Smooth muscle cell of the brain vasculature (primary cell): ENCODE data around the gene MUC3A.

Source experiments
- DNase-seq: peaks from one replicate; pipeline ENCODE4 v3.0.0-alpha.2; 2012; ENCODE audit warnings: low read depth, low spot score

Gene MUC3A

GRCh38 chr7:100944138-100944537 lies 5.2 kb upstream of the MUC3A start:
- DNase-seq = no peak

- no peak for DNase-seq
Observed at GRCh38 chr7:100946111-100946510, 3.2 kb upstream of the MUC3A start.

GRCh38 chr7:100946766-100947365 lies 2.5 kb upstream of the MUC3A start:
- no peak for DNase-seq

- no peak for DNase-seq
Observed at GRCh38 chr7:100947792-100948191, 1.5 kb upstream of the MUC3A start.

- DNase-seq = no peak
Observed at GRCh38 chr7:100949933-100950443, 654 bp downstream of the MUC3A start.

GRCh38 chr7:100951172-100951571 lies 1.8 kb downstream of the MUC3A start:
- DNase-seq = no peak

GRCh38 chr7:100951888-100952560 lies 2.7 kb downstream of the MUC3A start:
- DNase-seq = no peak

GRCh38 chr7:100952641-100953040 lies 3.3 kb downstream of the MUC3A start:
- DNase-seq = no peak

GRCh38 chr7:100957832-100958421 lies 8.6 kb downstream of the MUC3A start:
- no peak for DNase-seq

GRCh38 chr7:100959894-100960293 lies 10.6 kb downstream of the MUC3A start:
- no peak for DNase-seq

GRCh38 chr7:100962537-100962936 lies 13.2 kb downstream of the MUC3A start:
- DNase-seq = no peak

GRCh38 chr7:100963386-100963785 lies 14.1 kb downstream of the MUC3A start:
- no peak for DNase-seq

- no peak for DNase-seq
Observed at GRCh38 chr7:100963874-100964273, 14.5 kb downstream of the MUC3A start.

GRCh38 chr7:100964630-100965029 lies 15.3 kb downstream of the MUC3A start:
- no peak for DNase-seq

GRCh38 chr7:100965045-100965722 lies 15.8 kb downstream of the MUC3A start:
- no peak for DNase-seq

GRCh38 chr7:100965723-100966541 lies 16.6 kb downstream of the MUC3A start:
- no peak for DNase-seq

GRCh38 chr7:100966542-100967291 lies 17.4 kb downstream of the MUC3A start:
- no peak for DNase-seq

- DNase-seq = no peak
Observed at GRCh38 chr7:100967292-100967863, 18.0 kb downstream of the MUC3A start.

GRCh38 chr7:100968031-100968430 lies 18.7 kb downstream of the MUC3A start:
- no peak for DNase-seq

GRCh38 chr7:100968650-100969049 lies 19.3 kb downstream of the MUC3A start:
- DNase-seq = no peak
